ENCODE measurements around the gene PPARA. TPM values are rescaled to one million over a fixed set of nuclear protein-coding genes. Genes with fewer than 3 reads are reported as not detected.

The PPARA gene
- total and polyA plus RNA-seq, 2 donors (not counting 3 experiments of a cell fraction or from before 2014, with no cell fraction given): 3.1 to 10.7 TPM

GRCh38 chr22:46251266-46251665 is 100.9 kb downstream of the PPARA start:
- POLR2A ChIA-PET: no interaction called here
- H3K9me3 ChIP-seq (replicated peaks; ENCODE audit: control insufficient read depth, insufficient read depth, low read length): no peaks in the 10 kb centered on the region
- H4K20me1 ChIP-seq (replicated peaks; ENCODE audit: control insufficient read depth, extremely low read depth, insufficient read depth, low read length): no peaks in the 10 kb centered on the region
- no peak for DNase-seq (ENCODE audit: low read depth, low spot score)
- peaks cover 6% of the 10 kb centered on the region for H3K4me1 ChIP-seq (ENCODE audit: control insufficient read depth, extremely low read depth, insufficient read depth, low read length)
- H3K4me2 ChIP-seq (ENCODE audit: insufficient read depth, low read length): peak overlapping the region; percentile 79
- no peak overlapping the region for H3K27ac ChIP-seq (ENCODE audit: insufficient read depth, low read depth, low read length)
- H3K9ac ChIP-seq (replicated peaks; ENCODE audit: extremely low read depth, insufficient read depth, low read length): no peak overlapping the region
- H2AFZ ChIP-seq (ENCODE audit: low read depth, low read length): no peak overlapping the region
- FAIRE-seq: no peak
- CTCF ChIA-PET: interaction anchor here (1.8 kb wide), 1 partner anchor 11 kb away, joined by 11 read pairs; the partner anchor contains the start of gene PKDREJ
- no peaks in the 10 kb centered on the region for H3K9me1 ChIP-seq (replicated peaks; ENCODE audit: control insufficient read depth, extremely low read depth, insufficient read depth, low read length)
- H3K36me3 ChIP-seq (ENCODE audit: control insufficient read depth in 2 of 2, extremely low read depth in 1 of 2, insufficient read depth in 2 of 2, low read length in 2 of 2): no peaks in the 10 kb centered on the region
- intact Hi-C loops (cut with micrococcal nuclease) (loop anchor here (5.0 kb wide), 1 partner anchor 46 kb away; the partner anchor contains the start of gene GTSE1), dilution Hi-C loops (cut with MboI; ENCODE audit: extremely low pct_ligation_motif_present, low sequenced_read_pairs) (no loop called here)
- TF ChIP-seq POLR2AphosphoS5 (IDR thresholded peaks at IDR 0.05; ENCODE audit: insufficient read depth, low read depth, low read length) (no peak), GATA2 (IDR thresholded peaks at IDR 0.05; ENCODE audit: insufficient read depth, insufficient read length, low read depth, low read length) (no peak)
- peaks cover 0 to 2% of the 10 kb centered on the region in 2 experiments for H3K27me3 ChIP-seq (ENCODE audit: control insufficient read depth in 2 of 2, insufficient read depth in 2 of 2, low read length in 2 of 2)
- H3K79me2 ChIP-seq (ENCODE audit: control insufficient read depth, insufficient read depth, low read length): peaks cover 1% of the 10 kb centered on the region
- BruUV-seq (replicated peaks): TSS peak; percentile 41
- no peak overlapping the region for H3K4me3 ChIP-seq (replicated peaks in 1 of 3; ENCODE audit: insufficient read depth in 1 of 3, low read depth in 1 of 3, low read length in 3 of 3)

- Histone ChIP-seq H3K36me3 (ENCODE audit: control insufficient read depth in 2 of 2, extremely low read depth in 1 of 2, insufficient read depth in 2 of 2, low read length in 2 of 2) (no peaks in the 10 kb centered on the region), H4K20me1 (replicated peaks; ENCODE audit: control insufficient read depth, extremely low read depth, insufficient read depth, low read length) (no peaks in the 10 kb centered on the region), H3K27ac (ENCODE audit: insufficient read depth, low read depth, low read length) (no peak overlapping the region), H2AFZ (ENCODE audit: low read depth, low read length) (no peak overlapping the region), H3K9me3 (replicated peaks; ENCODE audit: control insufficient read depth, insufficient read depth, low read length) (no peaks in the 10 kb centered on the region), H3K4me3 (replicated peaks in 1 of 3; ENCODE audit: insufficient read depth in 1 of 3, low read depth in 1 of 3, low read length in 3 of 3) (no peak overlapping the region), H3K4me2 (ENCODE audit: insufficient read depth, low read length) (no peak overlapping the region), H3K79me2 (ENCODE audit: control insufficient read depth, insufficient read depth, low read length) (peaks cover 1% of the 10 kb centered on the region), H3K9me1 (replicated peaks; ENCODE audit: control insufficient read depth, extremely low read depth, insufficient read depth, low read length) (no peaks in the 10 kb centered on the region), H3K27me3 (ENCODE audit: control insufficient read depth in 2 of 2, insufficient read depth in 2 of 2, low read length in 2 of 2) (peaks cover 0 to 9% of the 10 kb centered on the region in 2 experiments), H3K9ac (replicated peaks; ENCODE audit: extremely low read depth, insufficient read depth, low read length) (no peak overlapping the region), H3K4me1 (ENCODE audit: control insufficient read depth, extremely low read depth, insufficient read depth, low read length) (peaks cover 6% of the 10 kb centered on the region)
- intact Hi-C loops (cut with micrococcal nuclease): loop anchor here (5.0 kb wide), 1 partner anchor 45 kb away; the partner anchor contains the start of gene GTSE1
- no peak for TF ChIP-seq MYC (IDR thresholded peaks at IDR 0.05; ENCODE audit: low read depth, low read length)
- FAIRE-seq (no peak), DNase-seq (ENCODE audit: low read depth, low spot score) (no peak)
- dilution Hi-C loops (cut with MboI; ENCODE audit: extremely low pct_ligation_motif_present, low sequenced_read_pairs): no loop called here
- CTCF ChIA-PET: no interaction called here
- BruUV-seq (replicated peaks): no TSS peak
- POLR2A ChIA-PET: no interaction called here
Observed at GRCh38 chr22:46251816-46252380, 101.6 kb downstream of the PPARA start.
